IMR-90 (cell line): ENCODE data around the gene LAMC3. TPM values are rescaled to one million over a fixed set of nuclear protein-coding genes. Genes with fewer than 3 reads are reported as not detected.

Source experiments
- ATAC-seq: fragments of 200-7000 bp; cut with Tn5 transposase; 2 replicates; pipeline ENCODE4 v1.9.1; 2020; ENCODE audit warnings: low read depth, mild to moderate bottlenecking, moderate library complexity
- BruUV-seq: library from RNA; stranded (reverse); fragments of 400-500 nt; replicated peaks from 2 replicates; lab custom pipeline; 2021; lab: Mats Ljungman, UMichigan
- CTCF ChIA-PET: fragments of 300-600 bp; formaldehyde crosslinking; extraction: SDS; loops from one replicate; lab custom pipeline; 2021; ENCODE audit warnings: antibody characterized with exemption; lab: Yijun Ruan, JAX
- POLR2A ChIA-PET: fragments of 300-600 bp; sonication (Branson Sonifier 250); formaldehyde crosslinking; loops from one replicate; lab custom pipeline; 2022; ENCODE audit warnings: antibody characterized with exemption; ENCODE audit not compliant: unreplicated experiment; lab: Charles Lee
- DNase-seq: peaks from one replicate; pipeline ENCODE4 v3.0.0; 2013
- H2AFZ ChIP-seq: replicated peaks from 2 replicates; pipeline ENCODE3; 2013; ENCODE audit warnings: low read length, mild to moderate bottlenecking; ENCODE audit not compliant: poor library complexity
- H2AK5ac ChIP-seq: 2 replicates; pipeline ENCODE4 v1.6.1; 2013; ENCODE audit warnings: low read depth, low read length, inconsistent platforms
- H2AK9ac ChIP-seq: replicated peaks from 2 replicates; pipeline ENCODE3; 2013; ENCODE audit warnings: mild to moderate bottlenecking, low read depth, low read length, moderate library complexity; ENCODE audit not compliant: poor library complexity
- H2BK120ac ChIP-seq: 2 replicates; pipeline ENCODE4 v1.6.1; 2013; ENCODE audit warnings: low read depth, low read length, inconsistent platforms
- H2BK15ac ChIP-seq: 3 replicates; pipeline ENCODE4 v1.6.1; 2013; ENCODE audit warnings: low read depth, low read length, inconsistent platforms
- H2BK20ac ChIP-seq: 2 replicates; pipeline ENCODE4 v1.6.1; 2013; ENCODE audit warnings: low read depth, mild to moderate bottlenecking, inconsistent platforms, low read length, moderate library complexity
- H2BK5ac ChIP-seq: 2 replicates; pipeline ENCODE4 v1.6.1; 2013; ENCODE audit warnings: mild to moderate bottlenecking, low read depth, low read length, inconsistent platforms; ENCODE audit not compliant: poor library complexity, severe bottlenecking
- H3K14ac ChIP-seq: replicated peaks from 2 replicates; pipeline ENCODE4 v1.6.1; 2013; ENCODE audit warnings: low read depth, low read length, inconsistent platforms
- H3K18ac ChIP-seq: 2 replicates; pipeline ENCODE4 v1.6.1; 2013; ENCODE audit warnings: low read depth, low read length, control low read depth
- H3K23ac ChIP-seq: 2 replicates; pipeline ENCODE4 v1.6.1; 2013; ENCODE audit warnings: low read depth, low read length, inconsistent platforms
- H3K27ac ChIP-seq: 2 replicates; pipeline ENCODE4 v1.5.1; 2013; ENCODE audit warnings: mild to moderate bottlenecking, control low read depth, low read length; ENCODE audit not compliant: insufficient read depth
- H3K27me3 ChIP-seq: 2 replicates; pipeline ENCODE4 v1.6.1; 2013; ENCODE audit warnings: low read length; ENCODE audit not compliant: control insufficient read depth, insufficient read depth
- H3K36me3 ChIP-seq: 2 replicates; pipeline ENCODE4 v1.6.1; 2013; ENCODE audit warnings: low read length, mixed read lengths; ENCODE audit not compliant: control insufficient read depth, insufficient read depth
- H3K4ac ChIP-seq: 2 replicates; pipeline ENCODE4 v1.6.1; 2013; ENCODE audit warnings: low read depth, low read length, inconsistent platforms
- H3K4me1 ChIP-seq: 2 replicates; pipeline ENCODE4 v1.6.1; 2013; ENCODE audit warnings: low read length, mixed read lengths; ENCODE audit not compliant: control insufficient read depth, insufficient read depth
- H3K4me2 ChIP-seq: 2 replicates; pipeline ENCODE4 v1.6.1; 2013; ENCODE audit warnings: low read depth, mild to moderate bottlenecking, control low read depth, low read length, moderate library complexity
- H3K4me3 ChIP-seq: 2 replicates; pipeline ENCODE4 v1.5.1; 2013; ENCODE audit warnings: low read depth, mild to moderate bottlenecking, control low read depth, low read length, moderate library complexity; ENCODE audit not compliant: insufficient read depth
- H3K56ac ChIP-seq: 2 replicates; pipeline ENCODE4 v1.6.1; 2013; ENCODE audit warnings: low read length, inconsistent platforms; ENCODE audit not compliant: insufficient read depth; ENCODE audit errors: extremely low read depth
- H3K79me1 ChIP-seq, 2 experiments: 2 replicates each; pipeline ENCODE4 v1.6.1; 2013; ENCODE audit warnings: low read length in 2 of 2, inconsistent platforms in 1 of 2, low read depth in 1 of 2
- H3K9ac ChIP-seq: 2 replicates; pipeline ENCODE4 v1.6.1; 2013; ENCODE audit warnings: low read depth, low read length, control low read depth
- H3K9me1 ChIP-seq: 2 replicates; pipeline ENCODE4 v1.6.1; 2013; ENCODE audit warnings: low read length, inconsistent platforms; ENCODE audit not compliant: insufficient read depth
- H3K9me3 ChIP-seq: 2 replicates; pipeline ENCODE4 v1.6.1; 2013; ENCODE audit warnings: low read length; ENCODE audit not compliant: control insufficient read depth, insufficient read depth
- H4K20me1 ChIP-seq: 2 replicates; pipeline ENCODE4 v1.6.1; 2013; ENCODE audit warnings: low read length, inconsistent platforms; ENCODE audit not compliant: insufficient read depth
- H4K5ac ChIP-seq: 2 replicates; pipeline ENCODE4 v1.6.1; 2013; ENCODE audit warnings: mild to moderate bottlenecking, low read depth, low read length, control low read depth
- H4K8ac ChIP-seq, 2 experiments: 2 replicates each; pipeline ENCODE4 v1.6.1; 2013; ENCODE audit warnings: low read depth in 2 of 2, low read length in 2 of 2, control low read depth in 1 of 2, inconsistent platforms in 1 of 2
- H4K91ac ChIP-seq: 2 replicates; pipeline ENCODE4 v1.6.1; 2013; ENCODE audit warnings: low read depth, low read length, inconsistent platforms; ENCODE audit not compliant: insufficient read depth
- BHLHE40 ChIP-seq: fragments of 150-350 bp; IDR thresholded peaks from 2 replicates; pipeline ENCODE4 v1.6.1; 2016; ENCODE audit warnings: mild to moderate bottlenecking, low read depth, low read length
- CEBPB ChIP-seq: IDR thresholded peaks from 2 replicates; pipeline ENCODE4 v1.6.1; 2012; ENCODE audit warnings: low read depth, low read length, improper control_type of control experiment
- CHD1 ChIP-seq: IDR thresholded peaks from 2 replicates; pipeline ENCODE4 v1.6.1; 2012; ENCODE audit warnings: low read depth, low read length, improper control_type of control experiment
- MAFK ChIP-seq: IDR thresholded peaks from 2 replicates; pipeline ENCODE4 v1.6.1; 2012; ENCODE audit warnings: low read depth, low read length, improper control_type of control experiment
- MAZ ChIP-seq: IDR thresholded peaks from 2 replicates; pipeline ENCODE4 v1.6.1; 2012; ENCODE audit warnings: low read depth, mild to moderate bottlenecking, low read length, improper control_type of control experiment, moderate library complexity, borderline replicate concordance
- MXI1 ChIP-seq: IDR thresholded peaks from 2 replicates; pipeline ENCODE4 v1.6.1; 2012; ENCODE audit warnings: low read depth, mild to moderate bottlenecking, low read length, moderate library complexity, borderline replicate concordance
- SMC3 ChIP-seq: fragments of 150-350 bp; IDR thresholded peaks from 2 replicates; pipeline ENCODE4 v1.6.1; 2016; ENCODE audit warnings: low read depth, mild to moderate bottlenecking, antibody characterized with exemption, low read length, moderate library complexity
- WGBS, 2 experiments: methylation state at CpG; one replicate each; pipeline versions ENCODE4 v1.1.5 to v1.1.7; 2013; ENCODE audit warnings: missing lambda C conversion rate in 2 of 2; ENCODE audit not compliant: insufficient read length in 1 of 2; ENCODE audit errors: extremely low coverage in 2 of 2; 5-methylcytosine and 5-hydroxymethylcytosine counted together
- dilution Hi-C: fragments of 300-500 bp; cut with HindIII; formaldehyde crosslinking; loops from one replicate; pipeline ENCODE4 v1.14.3; 2018; ENCODE audit warnings: low sequenced_read_pairs; ENCODE audit not compliant: unreplicated experiment
- in situ Hi-C: fragments of 300-500 bp; cut with MboI; formaldehyde crosslinking; loops from 3 replicates; pipeline ENCODE4 v1.14.3; 2019; ENCODE audit warnings: low sequenced_read_pairs, inconsistent platforms, mixed read lengths
- intact Hi-C: fragments of 100-400 bp; cut with micrococcal nuclease; formaldehyde crosslinking; loops from 2 replicates; pipeline ENCODE4 v1.10.0; 2022
- polyA plus RNA-seq, 3 experiments: library from polyadenylated mRNA; depleted of rRNA; stranded (reverse); fragments of >200 nt; gene quantifications; 2 replicates each; pipeline ENCODE4 v1.2.3, GENCODE V29; 2012; ENCODE audit warnings: low replicate concordance in 1 of 3
- total RNA-seq: library from RNA; depleted of rRNA; stranded (reverse); fragments of >200 nt; gene quantifications from 2 replicates; pipeline ENCODE4 v1.2.3, GENCODE V29; 2012
- TF ChIP-seq, protein P1 (sequence below): fragments of 150-350 bp; IDR thresholded peaks from 2 replicates; pipeline ENCODE4 v1.6.1; 2017; ENCODE audit warnings: mild to moderate bottlenecking, antibody characterized with exemption, low read length, low read depth

Gene LAMC3
- total and polyA plus RNA-seq, 2 of the 4 experiments (the other 2 are of a cell fraction): not detected

GRCh38 chr9:131104016-131104740 lies 95.2 kb downstream of the LAMC3 start:
- TF ChIP-seq, protein P1, sequence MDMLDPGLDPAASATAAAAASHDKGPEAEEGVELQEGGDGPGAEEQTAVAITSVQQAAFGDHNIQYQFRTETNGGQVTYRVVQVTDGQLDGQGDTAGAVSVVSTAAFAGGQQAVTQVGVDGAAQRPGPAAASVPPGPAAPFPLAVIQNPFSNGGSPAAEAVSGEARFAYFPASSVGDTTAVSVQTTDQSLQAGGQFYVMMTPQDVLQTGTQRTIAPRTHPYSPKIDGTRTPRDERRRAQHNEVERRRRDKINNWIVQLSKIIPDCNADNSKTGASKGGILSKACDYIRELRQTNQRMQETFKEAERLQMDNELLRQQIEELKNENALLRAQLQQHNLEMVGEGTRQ: no peak
- TF ChIP-seq CHD1 (no peak), SMC3 (no peak), MAFK (no peak), BHLHE40 (no peak), MAZ (no peak), MXI1 (no peak), CEBPB (no peak)
- Histone ChIP-seq H3K9me3 (no peaks in the 10 kb centered on the region), H3K79me1 (no peaks in the 10 kb centered on the region), H4K5ac (no peak overlapping the region), H3K9ac (no peak overlapping the region), H2AK5ac (no peak overlapping the region), H2BK5ac (no peak overlapping the region), H4K8ac (no peak overlapping the region), H3K4me2 (no peak overlapping the region), H4K91ac (no peak overlapping the region), H3K9me1 (no peaks in the 10 kb centered on the region), H3K36me3 (no peaks in the 10 kb centered on the region), H3K14ac (no peak overlapping the region), H3K4ac (no peak overlapping the region), H4K20me1 (no peaks in the 10 kb centered on the region), H2BK15ac (no peak overlapping the region), H3K27me3 (peaks cover 23% of the 10 kb centered on the region), H2BK120ac (no peak overlapping the region), H3K4me3 (no peak overlapping the region), H3K4me1 (0 out of 2 replicates have a peak, but pooled peaks cover 2% of the 10 kb centered on the region), H3K18ac (no peak overlapping the region), H2BK20ac (no peak overlapping the region), H2AK9ac (no peak overlapping the region), H3K56ac (no peak overlapping the region), H2AFZ (no peak overlapping the region), H3K23ac (no peak overlapping the region), H3K27ac (no peak overlapping the region)
- no peak for DNase-seq
- no TSS peak for BruUV-seq
- POLR2A ChIA-PET: no interaction called here
- CTCF ChIA-PET: no interaction called here
- intact Hi-C loops: no loop called here
- WGBS, 2 experiments: 100% methylated on average over 1 of the region's 5 CpGs; no CpG with 5 or more reads in 1 of the 2 experiments
- no peak for ATAC-seq
- dilution Hi-C loops: no loop called here
- in situ Hi-C loops: no loop called here
